ENCODE measurements around the gene ZC3H10.

DNA sequence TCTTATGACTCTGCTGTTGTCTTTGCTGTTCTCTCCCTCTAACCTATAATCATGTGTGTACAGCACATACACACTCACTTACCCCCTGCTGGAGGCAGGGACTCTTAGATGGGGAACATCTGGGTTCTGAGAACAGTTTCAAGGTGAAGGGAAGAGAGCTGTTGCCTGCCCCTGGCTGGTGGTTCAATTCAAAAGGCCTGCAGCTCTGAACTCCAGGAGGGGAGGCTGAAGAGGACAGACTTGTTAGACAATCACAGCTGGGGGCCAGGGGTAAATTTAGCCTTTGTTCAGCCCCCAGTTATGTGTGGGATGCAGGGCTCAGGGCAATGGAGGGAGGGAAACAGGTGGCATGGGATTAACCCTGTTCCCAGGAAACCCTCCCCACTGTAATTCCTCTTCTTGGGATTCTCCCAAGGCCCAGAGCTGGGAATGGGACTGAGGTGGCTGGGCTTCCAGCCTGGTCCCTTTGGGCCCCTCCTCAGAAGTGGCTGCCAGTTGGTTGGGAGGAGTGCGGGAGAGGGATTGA, 36.2 kb downstream of the ZC3H10 start:
- TF ChIP-seq POLR2A (IDR thresholded peaks at IDR 0.05; ENCODE audit: low read depth, low read length): no peak
- TF ChIP-seq, protein P1, sequence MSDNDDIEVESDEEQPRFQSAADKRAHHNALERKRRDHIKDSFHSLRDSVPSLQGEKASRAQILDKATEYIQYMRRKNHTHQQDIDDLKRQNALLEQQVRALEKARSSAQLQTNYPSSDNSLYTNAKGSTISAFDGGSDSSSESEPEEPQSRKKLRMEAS (IDR thresholded peaks at IDR 0.05; ENCODE audit: insufficient read depth, insufficient read length): no peak
- TF ChIP-seq, protein P2, sequence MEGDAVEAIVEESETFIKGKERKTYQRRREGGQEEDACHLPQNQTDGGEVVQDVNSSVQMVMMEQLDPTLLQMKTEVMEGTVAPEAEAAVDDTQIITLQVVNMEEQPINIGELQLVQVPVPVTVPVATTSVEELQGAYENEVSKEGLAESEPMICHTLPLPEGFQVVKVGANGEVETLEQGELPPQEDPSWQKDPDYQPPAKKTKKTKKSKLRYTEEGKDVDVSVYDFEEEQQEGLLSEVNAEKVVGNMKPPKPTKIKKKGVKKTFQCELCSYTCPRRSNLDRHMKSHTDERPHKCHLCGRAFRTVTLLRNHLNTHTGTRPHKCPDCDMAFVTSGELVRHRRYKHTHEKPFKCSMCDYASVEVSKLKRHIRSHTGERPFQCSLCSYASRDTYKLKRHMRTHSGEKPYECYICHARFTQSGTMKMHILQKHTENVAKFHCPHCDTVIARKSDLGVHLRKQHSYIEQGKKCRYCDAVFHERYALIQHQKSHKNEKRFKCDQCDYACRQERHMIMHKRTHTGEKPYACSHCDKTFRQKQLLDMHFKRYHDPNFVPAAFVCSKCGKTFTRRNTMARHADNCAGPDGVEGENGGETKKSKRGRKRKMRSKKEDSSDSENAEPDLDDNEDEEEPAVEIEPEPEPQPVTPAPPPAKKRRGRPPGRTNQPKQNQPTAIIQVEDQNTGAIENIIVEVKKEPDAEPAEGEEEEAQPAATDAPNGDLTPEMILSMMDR (IDR thresholded peaks at IDR 0.05; ENCODE audit: extremely low read depth in 1 of 2, insufficient read depth in 1 of 2, low read depth in 1 of 2, low read length in 2 of 2): no peak
- TF ChIP-seq MYC (IDR thresholded peaks at IDR 0.05; ENCODE audit: low read depth, low read length): no peak
- TF ChIP-seq POLR2AphosphoS5 (IDR thresholded peaks at IDR 0.05; ENCODE audit: insufficient read depth, low read depth, low read length): no peak
- no peak for TF ChIP-seq EZH2 (IDR thresholded peaks at IDR 0.05; ENCODE audit: borderline replicate concordance, low read depth, low read length, severe bottlenecking)
- no peak for TF ChIP-seq JUN (IDR thresholded peaks at IDR 0.05; ENCODE audit: borderline replicate concordance, insufficient read depth, insufficient read length, low read depth)
- no peak for TF ChIP-seq FOS (IDR thresholded peaks at IDR 0.05; ENCODE audit: borderline replicate concordance, insufficient read depth, low read length)
- TF ChIP-seq GATA2 (IDR thresholded peaks at IDR 0.05; ENCODE audit: insufficient read depth, insufficient read length, low read depth, low read length): no peak

Measured in endothelial cell of umbilical vein (primary cell).